HCEC 1CT (cell line): ENCODE results near the gene PIK3R5.
"Not testable (repeated sequence)": the region's sequence is repeated elsewhere in the genome, so short reads cannot be mapped to it uniquely, and the experiment has no call there.

Source experiments
- DNase-seq: peaks from one replicate; pipeline ENCODE4 v3.0.0-alpha.2; 2017

The PIK3R5 gene

DNA sequence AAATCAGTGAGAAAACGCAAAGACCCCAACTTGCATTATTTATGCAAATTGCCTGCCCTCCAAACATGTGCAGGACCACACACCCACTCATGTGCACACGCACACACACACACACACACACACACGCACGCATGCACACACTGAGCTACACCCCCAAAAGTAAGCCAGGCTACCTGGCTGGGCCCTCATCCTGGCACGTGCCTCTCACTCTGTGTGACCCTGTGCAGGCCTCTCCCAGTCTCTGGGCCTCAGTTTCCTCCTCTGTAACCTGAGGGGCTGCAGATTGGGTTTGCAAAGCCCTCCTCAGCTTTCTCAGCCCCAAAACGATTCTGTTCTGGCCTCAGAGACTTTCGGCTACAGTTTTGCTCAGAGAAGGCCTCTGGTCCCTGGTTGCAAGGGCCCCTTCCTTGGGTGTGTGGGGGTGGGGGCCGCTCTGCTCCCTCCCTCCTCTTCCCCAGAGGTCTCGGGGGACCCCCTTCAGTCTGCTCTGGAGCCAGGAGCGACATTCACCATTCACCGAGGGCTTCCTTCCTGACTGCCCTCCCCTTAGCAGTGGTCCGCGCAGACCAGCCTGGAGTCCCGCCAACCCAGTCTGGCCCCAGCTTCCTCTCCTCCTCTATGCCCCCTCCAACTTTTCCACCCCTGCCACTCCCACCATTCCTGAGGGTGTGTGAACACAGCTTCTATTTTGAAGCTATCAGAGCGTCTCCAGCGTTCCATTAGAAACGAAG is 92.6 kb downstream of the PIK3R5 start:
- DNase-seq: no peak

DNA sequence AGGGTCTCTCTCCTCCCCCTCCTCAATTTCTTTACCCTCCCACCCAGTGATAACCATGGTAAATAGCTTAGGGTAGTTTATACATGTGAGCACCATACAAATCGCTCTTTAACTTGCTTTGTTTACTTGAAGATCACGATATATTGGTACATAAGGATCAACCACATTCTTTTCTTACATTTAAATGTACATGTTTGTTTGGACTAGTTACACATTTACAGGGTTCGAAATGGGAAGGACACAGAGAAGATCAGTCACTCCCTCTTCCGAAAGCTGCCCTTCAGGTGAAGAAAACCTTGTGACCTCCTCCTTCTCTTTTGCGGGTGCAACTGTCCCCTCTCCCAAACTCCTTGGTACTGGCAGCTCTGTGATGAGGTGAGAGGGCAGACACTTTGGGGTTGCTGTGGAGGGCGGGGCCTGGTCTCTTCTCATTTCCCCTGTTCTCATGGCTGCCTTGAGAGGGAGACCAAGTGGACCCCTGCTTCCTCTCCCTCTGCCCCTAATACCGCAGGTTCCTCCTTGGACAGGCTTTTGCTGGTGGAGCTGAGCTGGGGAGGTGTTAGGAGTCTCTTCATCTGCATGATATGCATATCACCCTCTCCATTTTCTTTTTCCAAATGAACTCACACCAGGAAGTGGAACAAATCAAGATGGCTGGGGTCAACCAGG is 93.3 kb downstream of the PIK3R5 start:
- DNase-seq: no peak

DNA sequence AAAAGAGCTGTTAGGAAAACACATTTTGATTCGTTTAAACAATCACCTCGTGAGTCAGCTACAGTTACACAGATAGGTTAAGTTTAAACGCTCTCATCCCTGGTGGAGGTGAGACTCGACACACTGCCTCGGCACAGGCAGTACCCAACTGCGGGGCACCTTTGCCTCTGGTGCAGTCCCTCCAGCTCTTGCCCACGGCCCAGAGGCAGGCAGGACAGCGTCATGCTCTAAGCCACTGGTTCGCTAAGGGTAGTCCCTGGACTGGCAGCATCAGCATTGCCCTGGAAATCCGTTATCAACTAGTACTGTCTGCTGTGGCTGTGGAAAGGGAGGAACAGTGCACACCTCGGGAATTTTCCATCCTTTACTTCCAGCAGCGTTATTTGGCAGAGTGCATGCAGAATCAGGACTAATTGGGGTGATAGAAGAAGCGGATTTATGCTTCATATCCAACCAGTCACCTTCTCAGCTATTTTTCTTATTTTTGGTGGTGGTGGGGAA is 94.4 kb downstream of the PIK3R5 start:
- DNase-seq: no peak

DNA sequence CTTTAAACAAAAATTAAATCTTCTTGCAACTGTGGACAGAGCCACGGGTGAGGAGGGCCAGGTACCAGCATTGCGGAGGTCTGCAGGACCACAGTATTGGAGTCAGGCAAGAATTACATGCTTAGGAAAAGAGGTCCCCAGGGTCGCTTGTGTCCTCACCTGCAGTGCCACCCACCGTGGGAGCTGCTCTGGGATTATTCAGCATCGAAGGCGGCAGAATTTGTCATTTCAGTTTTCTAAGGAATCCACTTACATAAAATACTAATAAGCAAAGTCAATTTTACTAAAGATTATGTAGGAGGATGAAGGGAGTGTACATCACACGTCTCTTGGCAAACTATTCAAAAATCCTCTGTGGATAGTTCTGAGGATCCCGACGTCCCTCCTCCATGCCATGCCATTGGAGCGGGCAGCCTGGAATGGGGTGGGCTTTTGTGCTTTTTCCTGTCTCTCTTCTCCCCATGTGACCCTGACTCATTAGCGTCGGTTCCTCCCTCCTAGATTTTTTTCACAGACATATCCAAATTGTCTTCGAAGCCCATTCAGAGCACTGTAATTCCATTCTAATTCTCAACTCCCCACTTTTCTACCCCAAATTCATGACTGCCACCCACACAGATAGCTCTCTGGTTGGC is 95.0 kb downstream of the PIK3R5 start:
- DNase-seq: no peak

DNA sequence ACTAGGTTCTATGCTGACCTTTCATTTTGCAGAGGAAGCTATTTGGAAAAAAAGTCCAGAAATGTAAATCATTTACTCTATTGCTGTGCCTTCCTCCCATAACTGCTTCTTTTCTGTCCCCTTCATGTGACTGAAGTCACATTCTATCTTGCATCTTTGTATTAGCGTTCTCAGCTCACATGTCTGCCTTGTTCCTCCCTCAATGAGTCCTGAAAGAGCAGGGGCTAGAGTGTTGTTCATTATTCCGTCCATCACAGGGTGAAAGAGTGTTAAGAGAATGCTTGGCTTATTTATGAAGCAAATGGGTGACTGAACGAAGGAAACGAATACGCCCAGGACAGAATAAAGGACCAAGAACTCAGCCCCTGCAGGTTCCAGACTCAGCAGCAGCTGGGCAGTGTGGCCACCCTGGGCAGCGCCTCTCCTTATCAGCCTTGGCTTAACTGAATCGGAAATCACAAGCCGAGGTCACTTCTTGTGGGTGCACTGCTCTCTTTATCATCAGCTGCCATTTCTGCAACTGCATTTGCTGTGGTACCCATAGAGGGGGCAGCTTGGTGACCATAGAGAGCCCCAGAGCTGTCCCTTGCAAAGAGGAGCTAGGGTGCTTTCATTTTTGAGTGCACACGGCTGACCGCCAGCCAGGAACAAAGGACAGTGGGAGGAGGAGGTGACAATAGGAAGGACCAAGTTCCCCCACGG is 96.2 kb downstream of the PIK3R5 start:
- DNase-seq: no peak

DNA sequence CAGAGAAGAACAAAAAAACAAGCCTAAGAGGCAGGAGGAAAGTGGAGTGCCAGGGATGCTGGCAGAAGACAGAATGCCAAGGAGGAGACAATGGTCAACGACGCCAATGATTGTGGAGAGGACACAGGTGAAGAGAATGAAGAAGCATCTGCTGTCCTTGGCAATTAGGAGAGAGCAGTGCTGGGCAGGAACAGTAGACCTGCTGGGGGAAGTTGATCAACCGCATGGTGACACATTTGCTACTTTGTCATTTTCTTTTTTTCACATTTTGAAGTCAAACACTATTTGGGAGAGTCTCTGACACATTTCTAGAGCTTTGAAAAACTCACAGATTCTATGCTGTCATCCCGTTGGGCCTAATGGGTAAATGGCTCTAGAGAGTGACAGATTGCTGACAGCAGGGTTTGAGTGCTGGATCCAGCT is 97.0 kb downstream of the PIK3R5 start:
- DNase-seq: no peak

DNA sequence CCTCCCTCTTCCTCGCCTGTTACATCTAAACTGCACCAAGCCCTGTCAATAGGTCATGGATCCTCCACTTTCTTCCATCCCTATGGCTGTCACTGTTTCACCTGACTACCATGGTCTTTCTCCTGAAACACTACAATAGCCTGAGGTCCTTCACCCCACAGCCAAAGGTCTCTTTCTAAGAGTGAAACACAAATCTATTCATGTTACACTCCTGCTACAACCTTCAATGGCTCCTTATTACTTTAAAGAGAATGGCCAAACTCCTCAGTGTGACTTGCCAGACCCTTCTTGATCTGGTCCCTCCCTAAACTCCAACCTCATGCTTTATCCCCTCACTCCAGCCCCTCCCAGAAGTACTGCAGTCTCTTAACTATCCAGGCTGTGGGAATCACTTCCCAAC is 97.4 kb downstream of the PIK3R5 start:
- DNase-seq: no peak

DNA sequence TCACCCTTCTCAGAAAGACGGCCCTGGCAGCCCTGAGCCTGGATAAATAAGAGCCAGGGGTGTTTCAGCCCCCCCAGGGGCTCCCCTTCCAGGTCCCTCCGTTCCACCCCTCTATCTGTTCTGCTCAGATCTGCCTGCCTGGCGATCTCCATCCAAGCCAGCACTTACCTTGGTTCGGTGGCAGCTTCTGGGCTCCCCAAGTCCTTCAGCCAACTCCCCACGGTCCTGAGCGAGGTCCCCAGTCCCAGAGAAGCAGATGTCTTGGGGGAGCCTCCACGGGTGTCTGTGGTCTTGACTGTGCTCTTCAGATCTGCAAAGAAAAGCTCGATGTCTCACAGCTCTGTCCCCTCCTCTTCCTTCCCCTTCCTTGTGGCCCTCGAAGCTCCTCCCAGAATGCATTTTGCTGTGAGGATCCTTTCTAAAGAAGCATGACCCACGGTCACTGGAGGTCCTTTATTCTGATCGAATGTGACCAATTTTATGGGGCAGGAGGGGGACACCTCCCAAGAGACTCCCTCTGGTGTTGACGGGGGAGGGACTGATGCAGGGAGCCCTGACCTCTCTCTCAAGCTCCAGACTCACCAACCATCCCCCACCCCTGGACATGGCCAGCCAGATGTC is 98.0 kb downstream of the PIK3R5 start, which contains the start of gene PIK3R6:
PIK3R6 (minus strand) TSS at position 314 of the 621 bp plus-strand sequence. CDS start 17,880 bp downstream, outside the sequence.
- DNase-seq: no peak

DNA sequence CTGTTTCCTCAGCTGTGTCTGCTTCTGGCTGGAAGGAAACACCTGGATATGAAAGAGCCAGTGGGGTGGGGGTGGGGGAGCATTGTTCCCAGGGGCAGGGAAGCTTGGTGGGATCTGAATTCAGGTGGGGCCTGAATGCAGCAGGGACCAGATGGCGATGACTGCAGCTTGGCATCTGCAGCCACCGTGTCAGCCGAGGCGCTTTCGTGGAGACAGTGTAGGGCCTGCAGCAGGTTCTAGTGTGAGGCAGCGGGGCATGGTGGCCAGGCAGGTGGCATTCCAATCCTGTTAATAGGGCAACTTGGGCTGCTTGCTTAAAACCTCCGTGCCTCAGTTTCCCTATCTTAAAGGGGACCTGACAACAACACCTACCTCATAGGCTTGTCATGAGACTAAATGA is 99.7 kb downstream of the PIK3R5 start:
- no peak for DNase-seq

DNA sequence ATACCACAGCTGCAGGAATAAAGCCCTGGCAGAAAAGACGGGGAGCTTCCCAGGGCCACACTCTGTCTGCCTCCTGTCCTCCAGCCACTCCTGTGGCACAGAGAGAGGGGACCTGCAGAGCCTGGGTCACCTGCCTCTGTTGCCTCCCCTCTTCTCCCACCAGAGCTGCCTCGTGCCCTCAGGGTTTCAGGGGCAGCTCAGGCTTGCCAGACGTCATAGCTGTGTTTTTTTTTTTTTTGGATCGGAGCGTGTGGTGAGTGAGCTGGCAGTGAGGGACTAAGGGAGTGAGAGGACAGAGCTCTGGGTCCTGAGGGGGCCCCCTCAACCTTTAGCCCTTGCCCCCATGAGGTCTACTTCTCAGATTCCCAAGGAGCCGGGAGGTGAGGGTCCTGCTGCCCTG is 100.1 kb downstream of the PIK3R5 start:
- no peak for DNase-seq

DNA sequence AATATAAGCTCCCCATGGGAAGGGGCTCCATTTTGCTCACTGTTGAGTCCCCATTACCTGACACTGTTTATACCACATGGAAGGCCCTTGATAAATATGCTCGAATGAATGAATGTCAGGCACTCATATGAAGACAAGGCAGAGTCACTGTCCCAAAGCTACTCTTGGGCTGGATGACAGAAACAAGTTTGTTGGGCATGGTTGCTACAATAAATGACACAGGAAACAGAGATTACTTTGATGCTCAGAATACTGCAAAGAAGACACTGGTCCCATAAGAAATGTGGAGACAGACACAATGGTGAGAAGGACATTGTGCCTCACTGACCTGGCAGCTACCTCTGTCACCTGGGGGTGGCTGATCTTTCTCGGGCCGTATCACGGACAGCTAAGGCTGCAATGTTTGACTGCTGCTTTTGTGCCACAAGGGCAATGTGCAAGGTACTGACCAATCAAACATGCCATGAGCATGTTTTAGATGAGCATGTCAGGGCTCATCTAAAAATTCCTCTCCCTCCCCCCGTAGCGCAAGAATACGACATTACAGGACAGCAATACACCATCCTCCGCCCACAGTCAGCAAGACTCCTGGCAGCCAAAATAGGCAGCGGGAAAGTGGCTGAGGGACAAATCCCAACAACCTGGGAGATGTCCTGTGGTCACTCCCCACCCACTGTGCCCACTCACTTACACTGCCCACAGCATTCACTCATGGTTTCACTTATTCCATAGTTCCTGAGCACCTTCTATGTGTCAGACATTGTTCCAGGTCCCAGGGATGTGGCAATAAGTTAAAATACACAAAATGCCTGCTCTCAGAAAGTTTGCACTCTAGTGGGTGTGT is 103.1 kb downstream of the PIK3R5 start:
- no peak for DNase-seq

DNA sequence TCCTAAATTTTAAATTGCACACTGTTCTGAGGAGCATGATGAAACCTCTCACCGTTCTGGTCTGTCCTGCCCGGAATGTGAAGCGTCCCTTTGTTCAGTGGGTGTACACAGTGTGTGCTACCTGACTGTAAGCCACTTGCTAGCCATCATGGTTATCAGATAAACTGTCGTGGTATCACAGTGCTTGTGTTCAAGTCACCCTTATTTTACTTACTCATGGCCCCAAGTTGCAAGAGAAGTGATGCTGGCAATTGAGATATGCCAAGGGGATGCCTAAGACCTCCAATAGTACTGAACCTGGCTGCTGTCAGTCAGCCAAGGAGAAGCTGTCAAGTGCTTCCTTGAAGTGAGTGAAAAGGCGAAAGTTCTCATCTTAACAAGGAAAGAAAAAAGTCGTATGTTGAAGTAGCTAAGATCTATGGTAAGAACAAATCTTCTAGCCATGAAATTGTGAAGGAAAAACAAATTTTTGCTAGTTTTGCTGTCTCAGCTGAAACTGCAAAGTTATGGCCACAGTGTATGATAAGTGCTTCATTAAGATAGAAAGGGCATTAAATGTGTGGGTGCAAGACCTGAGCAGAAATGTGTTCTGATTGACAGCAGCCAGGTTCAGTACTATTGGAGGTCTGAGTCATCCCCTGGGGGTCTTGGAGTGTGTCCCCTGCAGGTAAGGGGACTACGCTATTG is 103.9 kb downstream of the PIK3R5 start:
- no peak for DNase-seq

DNA sequence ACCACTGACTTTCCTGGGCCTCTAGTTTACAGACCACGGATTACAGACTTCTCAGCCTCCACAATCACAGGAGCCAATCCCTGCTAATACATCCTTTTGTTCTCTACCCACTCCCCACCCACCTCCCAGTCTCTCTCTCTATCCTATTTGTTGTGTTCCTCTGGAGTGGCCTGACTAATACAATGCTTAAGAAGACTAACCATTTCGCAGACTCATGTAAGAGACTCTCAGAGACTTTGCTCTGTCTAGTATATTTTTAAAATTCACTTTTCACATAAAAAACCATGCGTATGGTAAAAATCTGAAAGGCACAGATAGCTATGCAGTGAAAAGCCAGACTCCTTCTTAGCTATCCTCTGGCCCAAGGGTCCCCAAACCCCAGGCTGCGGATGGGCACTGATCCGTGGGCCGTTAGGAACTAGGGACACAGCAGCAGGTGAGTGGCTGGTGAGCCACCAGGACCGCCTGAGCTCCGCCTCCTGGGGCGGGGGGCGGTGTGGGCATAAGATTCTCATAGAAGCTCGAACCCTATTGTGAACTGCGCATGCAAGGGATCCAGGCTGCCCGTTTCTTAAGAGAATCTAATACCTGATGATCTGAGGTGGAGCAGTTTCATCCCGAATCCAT is 105.6 kb downstream of the PIK3R5 start:
- DNase-seq: no peak

DNA sequence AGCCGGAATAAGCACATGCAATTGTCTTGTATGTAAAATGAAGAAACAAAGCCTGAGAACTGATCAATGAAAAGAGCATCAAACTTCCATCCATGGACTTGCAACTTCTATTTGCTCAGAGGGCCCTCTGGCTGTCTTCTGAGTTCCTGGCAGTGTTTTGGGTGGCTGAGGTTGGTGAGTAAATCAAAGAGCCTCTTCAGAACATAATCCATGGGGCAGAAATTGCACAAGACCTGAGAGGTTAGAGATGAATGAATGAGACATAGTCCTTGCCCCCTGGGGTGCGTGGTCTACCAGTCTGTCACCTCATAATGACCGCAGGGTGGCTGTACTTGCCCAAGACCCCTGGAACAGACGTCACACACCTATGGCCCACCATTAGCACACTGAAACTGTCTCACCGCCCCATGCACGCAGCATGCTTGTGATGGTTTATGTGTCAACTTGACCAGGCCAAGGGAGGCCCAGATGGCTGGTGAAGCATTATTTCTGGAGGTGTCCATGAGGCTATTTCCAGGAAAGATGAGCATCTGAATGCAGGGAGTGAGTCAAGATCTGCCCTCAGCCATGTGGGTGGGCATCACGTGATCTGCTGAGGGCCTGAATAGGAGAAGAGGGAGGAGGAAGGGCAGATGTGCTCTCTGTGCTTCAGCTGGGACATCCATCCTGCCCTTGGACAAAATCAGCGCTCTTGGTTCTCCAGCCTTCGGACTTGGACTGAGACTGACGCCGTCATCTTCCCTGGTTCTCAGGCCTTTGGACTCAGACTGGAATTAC is 106.3 kb downstream of the PIK3R5 start:
- no peak for DNase-seq

DNA sequence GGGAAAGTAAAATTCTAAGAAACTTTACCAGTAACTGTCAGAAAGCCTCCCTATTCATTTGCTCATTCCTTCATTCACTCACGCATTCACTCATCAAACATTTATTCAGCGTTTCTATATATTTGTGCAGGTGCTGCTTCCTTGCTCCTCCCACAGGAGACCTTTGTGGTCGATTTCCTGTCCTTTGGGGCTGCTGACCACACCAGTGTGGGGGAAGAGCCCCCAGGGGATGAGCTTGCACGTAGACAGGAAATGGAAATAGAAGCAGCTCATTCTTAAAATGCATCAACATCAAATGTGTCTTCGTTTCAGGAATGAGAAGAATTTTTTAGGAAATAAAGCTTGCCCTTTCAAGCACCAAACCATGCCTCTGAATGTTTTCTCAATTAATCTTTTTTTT is 107.6 kb downstream of the PIK3R5 start:
- no peak for DNase-seq

DNA sequence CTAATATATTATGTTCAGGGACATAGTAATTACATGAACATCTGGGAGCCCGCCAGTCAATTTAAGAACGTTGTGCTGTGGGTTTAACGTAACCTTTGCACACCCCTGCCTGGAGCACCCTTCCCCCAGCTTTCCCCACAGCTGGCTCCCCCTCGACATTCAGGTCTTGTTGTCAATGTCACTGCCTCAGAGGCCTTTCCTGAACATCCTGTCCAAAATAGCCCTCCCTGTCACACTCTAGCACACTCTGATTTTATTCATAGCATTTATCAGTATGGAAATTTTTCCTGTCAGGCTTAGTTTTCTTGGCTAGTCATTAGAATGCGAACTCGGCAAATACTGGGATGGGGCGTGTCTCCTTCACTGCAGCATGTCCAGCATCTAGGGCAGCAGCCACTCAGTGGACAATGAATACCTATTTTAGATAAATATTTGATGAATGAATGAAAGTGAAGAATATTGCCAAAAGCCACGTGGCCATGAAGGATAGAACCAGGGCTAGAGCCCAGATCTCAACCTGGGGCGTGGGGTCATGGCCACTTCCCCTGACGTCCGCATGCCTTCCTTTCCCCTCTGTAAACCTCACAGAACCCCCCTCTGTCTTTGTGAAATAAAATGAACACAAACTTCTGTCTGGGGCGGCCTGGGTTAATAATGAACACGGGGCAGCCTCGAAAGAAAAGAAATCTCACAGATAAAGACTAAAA is 108.5 kb downstream of the PIK3R5 start:
- DNase-seq: no peak

DNA sequence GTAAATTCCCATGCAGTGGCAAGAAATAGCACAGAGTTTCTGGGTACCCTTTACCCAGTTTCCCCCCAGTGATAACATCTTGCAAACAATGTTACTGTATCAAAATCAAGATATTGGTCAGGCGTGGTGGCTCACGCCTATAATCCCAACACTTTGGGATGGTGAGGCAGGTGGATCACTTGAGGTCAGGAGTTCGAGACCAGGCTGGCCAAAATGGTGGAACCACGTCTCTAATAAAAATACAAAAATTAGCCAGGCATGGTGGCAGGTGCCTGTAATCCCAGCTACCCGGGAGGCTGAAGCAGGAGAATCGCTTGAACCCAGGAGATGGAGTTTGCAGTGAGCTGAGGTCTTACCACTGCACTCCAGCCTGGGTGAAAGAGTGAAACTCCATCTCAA is 109.3 kb downstream of the PIK3R5 start:
- not testable (repeated sequence) for DNase-seq

DNA sequence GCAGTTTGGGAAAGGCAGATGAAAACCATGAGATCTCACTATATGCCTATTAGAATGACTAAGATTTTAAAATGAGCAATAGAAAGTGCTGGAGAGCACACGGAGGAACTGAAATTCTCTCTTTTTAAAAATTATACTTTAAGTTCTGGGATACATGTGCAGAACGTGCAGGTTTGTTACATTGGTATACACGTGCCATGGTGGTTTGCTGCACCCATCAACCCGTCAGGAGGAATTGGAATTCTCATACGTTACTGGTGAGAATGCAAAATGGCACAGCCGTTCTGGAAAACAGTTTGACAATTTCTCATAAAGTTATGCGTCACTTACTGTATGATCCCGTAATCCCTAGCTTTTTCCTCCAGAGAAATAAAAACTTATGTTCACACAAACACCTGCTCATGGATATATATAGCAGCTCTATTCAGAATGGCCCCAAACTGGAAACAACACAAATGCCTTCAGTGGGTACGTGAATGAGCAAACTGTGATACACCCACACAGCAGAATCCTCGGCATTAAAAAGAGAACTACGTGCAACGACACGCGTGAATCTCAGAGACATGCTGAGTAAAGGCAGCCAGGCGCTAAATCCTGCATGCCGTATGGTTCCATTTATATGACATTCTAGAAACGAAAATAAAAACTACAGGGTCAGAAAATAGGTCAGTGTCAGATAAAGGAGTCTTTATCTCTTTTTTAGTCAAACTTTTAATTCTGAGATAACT is 109.9 kb downstream of the PIK3R5 start:
- no peak for DNase-seq

DNA sequence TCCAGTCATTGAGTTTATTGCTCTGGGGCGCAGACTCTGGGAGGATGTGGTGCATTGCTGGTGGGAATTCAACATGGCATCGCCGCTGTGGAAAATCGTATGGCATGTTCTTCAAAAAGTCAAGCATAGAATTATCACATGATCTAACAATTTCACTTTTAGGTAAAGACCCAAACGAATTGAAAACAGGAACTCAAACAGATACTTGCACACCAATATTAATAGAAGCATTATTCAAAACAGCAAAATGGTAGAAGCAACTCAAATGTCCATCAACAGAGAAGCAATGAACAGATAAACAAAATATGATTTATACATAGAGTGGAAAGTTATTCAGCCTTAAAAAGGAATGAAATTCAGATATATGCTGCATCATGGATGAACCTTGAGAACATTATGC is 113.9 kb downstream of the PIK3R5 start:
- no peak for DNase-seq
